Measurements from ENCODE around the gene TMEM108.

TMEM108 gene

GRCh38 chr3:133168025-133168401 lies 129.8 kb downstream of the TMEM108 start:
- Histone ChIP-seq H4K20me1 (ENCODE audit: control insufficient read depth, insufficient read depth, low read depth, low read length) (no peaks in the 10 kb centered on the region), H3K4me3 (ENCODE audit: low read length) (no peak overlapping the region), H3K27me3 (ENCODE audit: control insufficient read depth, low read length) (no peaks in the 10 kb centered on the region), H3K4me2 (ENCODE audit: low read length) (no peak overlapping the region), H3K27ac (ENCODE audit: low read depth, low read length) (no peak overlapping the region), H3K9me2 (replicated peaks; ENCODE audit: control insufficient read depth, low read length) (no peaks in the 10 kb centered on the region), H3K4me1 (ENCODE audit: control insufficient read depth, low read length) (no peaks in the 10 kb centered on the region), H3K9me3 (ENCODE audit: control insufficient read depth, insufficient read depth, low read length) (no peaks in the 10 kb centered on the region; the same call in 1 of the 2 replicates), H3F3A (ENCODE audit: control insufficient read depth, insufficient read depth) (no peaks in the 10 kb centered on the region), H3K79me2 (ENCODE audit: control insufficient read depth, low read length) (no peaks in the 10 kb centered on the region), H3K36me3 (ENCODE audit: control insufficient read depth, low read length) (no peaks in the 10 kb centered on the region)
- TF ChIP-seq EZH2phosphoT487 (IDR thresholded peaks at IDR 0.05; ENCODE audit: borderline replicate concordance, low read length) (no peak), CTCF (IDR thresholded peaks at IDR 0.05; ENCODE audit: low read depth, low read length, poor library complexity, severe bottlenecking) (peak; percentile 36)

GRCh38 chr3:133169331-133170068 lies 131.3 kb downstream of the TMEM108 start:
- H3K9me2 ChIP-seq (replicated peaks; ENCODE audit: control insufficient read depth, low read length), result no peaks in the 10 kb centered on the region
- no peaks in the 10 kb centered on the region for H3K79me2 ChIP-seq (ENCODE audit: control insufficient read depth, low read length)
- no peaks in the 10 kb centered on the region for H3K4me1 ChIP-seq (ENCODE audit: control insufficient read depth, low read length)
- no peak overlapping the region for H3K4me2 ChIP-seq (ENCODE audit: low read length)
- H3K4me3 ChIP-seq (ENCODE audit: low read length), result no peak overlapping the region
- H3K9me3 ChIP-seq (ENCODE audit: control insufficient read depth, insufficient read depth, low read length), result no peaks in the 10 kb centered on the region; the same call in 1 of the 2 replicates
- TF ChIP-seq CTCF (IDR thresholded peaks at IDR 0.05; ENCODE audit: low read depth, low read length, poor library complexity, severe bottlenecking) (no peak), EZH2phosphoT487 (IDR thresholded peaks at IDR 0.05; ENCODE audit: borderline replicate concordance, low read length) (no peak)
- no peaks in the 10 kb centered on the region for H3K27me3 ChIP-seq (ENCODE audit: control insufficient read depth, low read length)
- no peak overlapping the region for H3K27ac ChIP-seq (ENCODE audit: low read depth, low read length)
- H3F3A ChIP-seq (ENCODE audit: control insufficient read depth, insufficient read depth), result no peaks in the 10 kb centered on the region
- no peaks in the 10 kb centered on the region for H4K20me1 ChIP-seq (ENCODE audit: control insufficient read depth, insufficient read depth, low read depth, low read length)
- H3K36me3 ChIP-seq (ENCODE audit: control insufficient read depth, low read length), result no peaks in the 10 kb centered on the region

- Histone ChIP-seq H3K4me3 (ENCODE audit: low read length) (no peak overlapping the region), H3K27me3 (ENCODE audit: control insufficient read depth, low read length) (no peaks in the 10 kb centered on the region), H3K4me2 (ENCODE audit: low read length) (no peak overlapping the region), H3K4me1 (ENCODE audit: control insufficient read depth, low read length) (no peaks in the 10 kb centered on the region), H3F3A (ENCODE audit: control insufficient read depth, insufficient read depth) (no peaks in the 10 kb centered on the region), H3K9me2 (replicated peaks; ENCODE audit: control insufficient read depth, low read length) (no peaks in the 10 kb centered on the region), H3K36me3 (ENCODE audit: control insufficient read depth, low read length) (no peaks in the 10 kb centered on the region), H4K20me1 (ENCODE audit: control insufficient read depth, insufficient read depth, low read depth, low read length) (no peaks in the 10 kb centered on the region), H3K27ac (ENCODE audit: low read depth, low read length) (no peak overlapping the region), H3K9me3 (ENCODE audit: control insufficient read depth, insufficient read depth, low read length) (no peaks in the 10 kb centered on the region; the same call in 1 of the 2 replicates), H3K79me2 (ENCODE audit: control insufficient read depth, low read length) (no peaks in the 10 kb centered on the region)
- TF ChIP-seq CTCF (IDR thresholded peaks at IDR 0.05; ENCODE audit: low read depth, low read length, poor library complexity, severe bottlenecking) (no peak), EZH2phosphoT487 (IDR thresholded peaks at IDR 0.05; ENCODE audit: borderline replicate concordance, low read length) (no peak)
Observed at GRCh38 chr3:133171831-133172230, 133.6 kb downstream of the TMEM108 start.
